HG02588 (cell line): ENCODE data around the gene CHRNA4.

Source experiments
- ATAC-seq: cut with Tn5 transposase; IDR thresholded peaks from one replicate; pipeline ENCODE4 v1.9.1; 2021; ENCODE audit warnings: mild to moderate bottlenecking, moderate library complexity; ENCODE audit not compliant: unreplicated experiment

Gene CHRNA4

DNA sequence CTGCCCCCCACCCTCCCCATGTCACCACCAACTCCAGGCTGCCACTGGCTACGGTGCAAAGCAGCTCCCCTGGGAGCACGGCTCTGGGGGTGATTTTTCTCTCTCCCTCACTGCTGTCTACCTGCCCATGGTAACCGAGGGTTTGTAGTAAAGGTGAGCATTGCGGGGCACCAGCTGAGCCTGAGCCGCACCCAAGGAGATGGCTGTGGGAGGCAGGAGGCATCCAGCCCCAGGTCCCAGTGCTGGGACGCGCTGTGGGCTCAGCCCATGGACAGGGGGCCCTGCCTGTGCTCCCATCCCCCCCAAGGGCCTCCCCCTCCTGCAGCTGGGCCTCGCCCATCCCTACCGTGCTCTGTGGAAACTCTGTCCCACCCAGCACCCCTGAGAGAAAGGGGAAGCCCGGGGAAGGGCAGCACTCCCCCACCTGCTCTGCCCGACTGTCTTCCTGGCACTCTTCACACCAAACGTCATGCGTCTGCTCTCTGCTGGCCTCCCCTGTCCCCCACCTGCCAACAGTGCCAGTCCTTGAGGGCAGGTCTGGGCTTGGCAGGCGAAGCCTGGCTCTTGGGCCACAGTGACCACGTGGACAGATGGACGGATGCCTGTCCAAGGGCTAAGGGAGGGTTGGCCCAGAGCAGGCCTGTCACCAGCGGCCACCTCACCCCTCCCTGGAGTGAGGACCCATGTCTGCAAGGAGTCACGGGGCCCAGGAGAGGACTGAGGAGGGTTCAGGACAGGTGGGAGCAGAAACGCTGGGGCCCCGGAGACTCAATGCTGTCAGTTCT lies 3.8 kb upstream of the CHRNA4 start:
- ATAC-seq: no peak

DNA sequence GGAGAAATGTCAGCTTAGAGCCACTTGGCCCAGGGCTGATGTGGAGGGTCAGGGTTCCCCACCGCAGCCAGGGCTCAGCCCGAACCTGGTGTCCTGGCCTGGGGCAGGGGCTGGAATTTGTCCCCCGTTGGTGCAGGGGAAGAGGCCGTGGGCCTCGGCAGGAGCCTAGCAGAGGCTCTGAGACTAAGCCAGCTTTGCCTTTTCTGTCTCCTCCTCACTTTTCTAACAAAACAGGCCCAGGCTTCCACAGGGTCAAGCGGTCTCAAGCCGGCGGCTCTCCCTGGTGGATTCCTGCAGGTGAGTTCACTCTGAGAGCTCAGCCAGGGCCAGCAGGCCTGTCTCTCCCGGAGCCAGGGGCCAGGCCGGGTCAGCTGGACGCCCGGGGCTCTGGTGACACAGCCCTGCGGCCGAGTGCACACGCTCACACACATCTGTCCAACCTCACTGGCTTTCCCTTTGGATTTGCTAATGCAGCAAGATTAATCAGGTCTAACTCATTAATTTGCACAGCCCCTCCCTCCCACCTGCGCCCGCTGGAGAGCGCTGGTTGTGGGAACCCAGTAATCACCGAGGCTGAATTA lies 2.9 kb upstream of the CHRNA4 start:
- ATAC-seq: no peak

DNA sequence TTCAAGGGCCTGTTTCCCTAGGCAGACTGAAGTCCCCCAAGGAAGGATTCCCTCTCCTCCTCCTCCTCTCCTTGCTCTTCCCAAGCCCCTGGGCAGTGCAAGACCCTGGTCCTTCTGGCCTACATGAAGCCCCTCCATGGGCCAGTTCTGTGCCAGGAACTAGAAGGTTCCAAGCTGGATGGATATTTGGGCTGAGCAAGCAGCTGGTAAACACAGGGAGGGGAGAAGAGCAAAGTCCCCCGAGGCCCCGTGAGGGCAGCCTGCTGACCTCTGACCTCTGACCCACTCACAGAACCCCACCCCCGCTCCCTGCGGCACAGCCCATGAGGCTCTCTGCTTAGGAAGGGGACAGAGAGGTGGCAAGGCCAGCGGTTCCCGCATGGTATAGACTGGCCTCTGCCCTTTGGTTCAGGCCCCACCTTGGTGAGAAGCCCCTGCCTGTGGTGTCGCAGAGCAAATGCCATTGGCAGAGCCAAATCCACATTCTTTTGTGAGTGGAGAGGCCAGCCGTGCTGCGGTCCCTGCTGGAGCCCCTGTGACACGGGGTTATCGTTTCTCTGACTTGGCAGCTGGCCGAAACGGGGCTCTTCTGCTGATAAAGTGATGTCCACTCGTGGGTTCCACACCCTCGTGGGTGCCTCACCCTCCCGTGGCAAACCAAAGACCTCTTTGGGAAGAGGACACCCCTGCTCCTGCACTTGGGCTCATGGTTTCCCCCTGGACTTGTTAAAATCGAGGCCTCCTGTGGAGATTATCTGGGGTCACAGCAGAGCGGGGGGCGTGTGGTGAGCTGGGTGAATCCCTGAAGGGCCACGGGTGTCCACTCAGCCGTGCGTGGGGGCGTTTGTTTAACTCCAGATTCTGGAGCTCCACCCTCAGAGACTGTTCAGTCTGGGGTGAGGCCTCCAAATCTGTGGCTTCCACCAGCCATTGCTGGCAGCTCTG lies 2.1 kb upstream of the CHRNA4 start:
- ATAC-seq: no peak

DNA sequence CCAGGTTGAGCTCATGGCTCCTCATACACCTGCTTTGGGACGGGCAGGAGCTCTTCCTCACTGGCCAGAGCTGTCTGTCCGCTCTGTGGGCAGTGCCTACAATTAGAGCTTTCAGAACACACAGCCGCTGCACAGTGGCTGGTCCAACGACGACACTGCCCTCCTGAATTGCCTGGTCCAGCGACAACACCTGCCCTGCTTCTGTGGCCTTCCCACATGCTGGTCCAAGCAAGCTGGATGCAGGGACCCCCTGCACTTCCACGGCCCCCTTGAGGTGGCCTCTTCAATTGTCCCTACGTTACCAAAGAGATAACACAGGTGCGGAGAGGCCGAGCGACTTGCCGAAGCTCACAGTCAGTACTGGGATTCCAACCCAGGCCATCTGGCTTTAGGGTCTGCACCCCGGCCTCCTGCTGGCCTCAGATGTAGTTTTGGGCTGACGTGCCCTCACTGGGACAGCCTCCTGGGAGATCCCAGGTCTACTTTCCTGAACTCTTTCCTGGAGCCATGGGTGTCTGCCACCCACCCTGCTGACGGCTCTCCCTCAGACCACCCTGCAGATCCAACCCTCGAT lies 1.4 kb upstream of the CHRNA4 start:
- ATAC-seq: no peak

DNA sequence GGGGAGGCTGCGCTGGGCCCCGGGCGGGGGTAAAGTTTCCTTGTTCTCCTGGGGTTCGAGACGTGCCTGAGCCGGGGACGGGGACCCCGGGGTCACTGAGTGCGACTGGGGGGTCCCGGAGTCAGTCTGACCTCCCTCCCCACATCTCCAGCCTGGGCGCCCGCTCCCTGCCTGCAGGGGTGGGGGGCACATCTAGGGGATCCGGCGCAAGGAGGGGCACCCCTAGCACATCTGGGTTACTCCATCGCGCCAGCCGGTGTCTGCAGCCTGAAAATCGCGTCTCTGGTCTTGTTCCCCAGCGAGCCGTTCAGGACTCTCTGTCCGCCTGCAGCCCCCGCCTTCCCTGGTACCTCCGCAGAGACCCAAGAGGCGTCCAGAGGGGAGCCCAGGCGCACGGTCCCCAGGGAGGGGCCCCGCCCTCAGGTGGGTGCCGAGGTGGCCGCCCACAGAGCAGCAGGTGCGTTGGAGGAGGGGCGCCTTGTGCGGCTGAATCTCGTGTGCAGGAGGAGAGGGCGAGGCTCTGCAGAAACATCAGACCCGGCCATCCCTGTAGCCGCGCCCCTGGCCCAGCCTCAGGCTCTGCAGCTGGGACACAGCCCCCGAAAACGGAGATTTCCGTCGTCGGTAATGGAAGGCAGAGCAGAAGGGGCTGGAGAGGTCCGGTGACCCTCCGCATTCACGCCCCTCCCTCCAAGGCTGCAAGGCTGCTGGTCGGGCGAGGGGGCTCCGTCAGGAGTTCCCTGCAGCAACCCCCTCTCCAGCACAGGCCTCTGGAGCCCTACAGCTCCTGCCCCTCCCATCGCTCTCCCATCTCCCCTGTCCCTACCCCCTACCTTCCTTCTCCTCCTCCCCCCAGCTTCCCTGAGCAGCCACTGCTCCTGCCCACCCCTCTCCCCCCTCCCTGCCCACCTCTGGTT lies 628 bp upstream of the CHRNA4 start:
- no peak for ATAC-seq

DNA sequence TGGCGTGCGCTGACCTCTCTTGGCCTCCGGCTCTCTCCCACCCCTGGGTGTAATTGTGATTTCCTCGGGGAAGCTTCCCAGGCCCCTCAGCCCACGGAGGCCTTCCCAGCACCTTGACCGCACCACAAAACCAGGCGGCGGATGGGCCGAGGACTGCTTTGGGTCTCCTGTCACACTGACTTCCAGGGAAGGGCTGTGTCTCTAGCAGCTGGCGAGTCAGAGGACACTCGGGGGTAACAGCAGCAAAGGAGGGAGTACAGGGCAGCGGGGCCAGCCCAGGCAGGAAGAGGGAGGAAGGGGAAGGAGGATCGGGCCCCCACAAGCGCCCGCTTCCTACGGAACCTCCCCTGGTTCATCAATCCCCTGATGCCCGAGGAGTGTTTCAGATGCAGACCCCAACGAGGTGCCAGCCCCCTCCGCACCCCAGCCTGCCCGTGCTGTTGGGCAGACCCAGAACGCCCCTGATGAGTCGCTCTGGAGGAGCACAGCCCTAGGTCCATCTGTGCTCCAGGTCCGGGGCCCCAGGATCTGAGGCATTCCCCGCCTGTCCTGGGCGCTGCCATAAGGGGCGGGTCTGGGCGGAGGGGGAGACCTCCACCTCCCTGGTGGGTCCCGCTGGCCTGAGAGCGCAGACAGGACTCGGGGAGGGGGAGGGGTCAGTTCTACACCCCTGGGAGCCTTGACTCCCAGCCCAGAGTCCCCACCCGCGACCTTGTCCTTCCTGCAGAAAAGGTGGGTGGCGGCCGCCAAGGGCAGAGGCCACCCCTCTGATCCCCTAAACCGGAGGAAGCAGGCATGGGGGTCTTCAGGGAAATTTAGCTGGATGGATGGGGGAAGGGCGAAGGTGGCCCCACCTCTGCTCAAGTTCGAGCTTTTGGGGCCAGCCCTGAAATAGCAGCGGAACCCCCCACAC lies 956 bp downstream of the CHRNA4 start:
- ATAC-seq: no peak

DNA sequence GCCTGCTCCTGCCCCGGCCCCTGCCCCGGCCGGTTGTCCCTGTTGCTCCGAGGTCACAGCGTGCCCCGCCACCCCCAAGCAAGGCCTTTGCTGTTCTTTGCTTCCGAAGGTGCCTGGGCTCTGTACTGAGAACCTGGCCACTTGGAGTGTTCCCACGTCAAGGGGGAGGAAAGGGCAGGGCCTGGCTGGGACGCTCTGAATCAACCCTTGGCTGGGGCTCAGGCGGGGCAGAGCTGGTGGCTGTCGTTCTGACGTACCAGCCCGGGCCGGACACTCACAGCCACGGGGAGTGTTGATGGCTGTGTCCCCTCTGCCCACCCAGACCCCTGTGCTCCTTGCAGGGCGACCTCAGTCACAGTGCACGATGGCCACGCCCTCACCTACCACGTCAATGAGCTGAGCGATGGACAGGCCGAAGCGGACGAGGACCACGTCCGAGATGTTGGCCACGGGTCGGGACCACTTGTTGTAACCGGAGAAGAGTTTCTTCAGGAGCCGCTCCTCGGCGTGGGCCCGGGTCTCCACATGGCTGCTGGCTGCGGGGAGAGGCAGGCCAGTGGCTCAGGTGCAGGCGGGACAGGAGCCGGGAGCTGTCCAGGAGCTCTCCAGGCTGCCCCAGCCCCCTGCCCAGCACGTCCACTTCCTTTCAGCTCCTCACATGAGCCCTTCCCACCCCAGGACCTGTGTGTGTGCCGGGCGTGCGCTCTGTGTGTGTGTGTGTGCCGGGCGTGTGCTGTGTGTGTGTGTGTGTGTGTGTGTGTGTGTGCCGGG lies 1.8 kb downstream of the CHRNA4 start:
- ATAC-seq: no peak

DNA sequence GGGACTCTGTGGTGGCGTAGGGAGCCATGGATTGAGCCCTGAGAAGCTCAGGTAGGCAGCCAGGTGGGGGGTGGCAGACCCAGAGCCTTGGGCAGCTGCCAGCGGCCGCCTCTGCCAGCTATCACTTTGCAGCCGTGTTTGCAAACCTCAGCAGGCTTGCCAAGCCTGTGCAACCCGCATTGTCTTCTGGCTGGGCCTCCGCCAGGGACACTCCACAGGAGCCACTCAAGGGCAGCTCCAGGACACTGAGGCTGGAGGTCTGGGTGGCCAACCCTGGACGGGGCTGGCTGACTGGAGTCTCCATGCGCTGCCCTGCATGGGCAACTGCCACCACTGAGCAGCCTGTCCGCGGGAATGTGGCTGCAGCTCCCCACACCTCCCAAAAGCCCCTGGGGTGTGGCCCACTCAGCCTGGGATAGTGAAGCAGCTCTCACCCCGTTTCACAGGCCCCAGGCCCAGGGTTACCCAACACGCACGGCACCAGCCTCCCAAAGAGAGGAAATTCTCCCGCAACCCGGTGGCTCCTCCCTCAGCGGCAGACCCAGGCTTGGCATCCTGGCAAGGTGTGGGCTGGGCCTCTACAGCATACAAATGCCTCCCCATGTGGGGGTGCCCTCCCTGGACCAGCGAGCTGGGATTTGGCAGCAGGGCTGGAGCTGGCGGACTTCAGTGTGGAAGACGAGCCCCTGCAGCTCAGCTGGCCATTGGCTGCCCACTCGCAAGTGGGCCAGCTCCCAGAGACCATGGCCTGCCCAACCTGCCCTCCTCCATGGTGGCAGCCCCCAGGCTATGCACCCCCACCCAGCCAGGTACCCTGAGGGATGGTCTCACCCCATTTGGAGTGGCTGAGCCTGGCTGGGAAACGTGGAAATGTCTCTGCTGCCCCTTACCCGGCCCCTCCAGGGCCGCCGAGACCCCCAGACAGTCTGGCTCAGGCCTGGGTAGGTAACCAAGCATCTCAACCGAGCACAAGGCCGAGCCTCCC lies 2.9 kb downstream of the CHRNA4 start:
- ATAC-seq: no peak

DNA sequence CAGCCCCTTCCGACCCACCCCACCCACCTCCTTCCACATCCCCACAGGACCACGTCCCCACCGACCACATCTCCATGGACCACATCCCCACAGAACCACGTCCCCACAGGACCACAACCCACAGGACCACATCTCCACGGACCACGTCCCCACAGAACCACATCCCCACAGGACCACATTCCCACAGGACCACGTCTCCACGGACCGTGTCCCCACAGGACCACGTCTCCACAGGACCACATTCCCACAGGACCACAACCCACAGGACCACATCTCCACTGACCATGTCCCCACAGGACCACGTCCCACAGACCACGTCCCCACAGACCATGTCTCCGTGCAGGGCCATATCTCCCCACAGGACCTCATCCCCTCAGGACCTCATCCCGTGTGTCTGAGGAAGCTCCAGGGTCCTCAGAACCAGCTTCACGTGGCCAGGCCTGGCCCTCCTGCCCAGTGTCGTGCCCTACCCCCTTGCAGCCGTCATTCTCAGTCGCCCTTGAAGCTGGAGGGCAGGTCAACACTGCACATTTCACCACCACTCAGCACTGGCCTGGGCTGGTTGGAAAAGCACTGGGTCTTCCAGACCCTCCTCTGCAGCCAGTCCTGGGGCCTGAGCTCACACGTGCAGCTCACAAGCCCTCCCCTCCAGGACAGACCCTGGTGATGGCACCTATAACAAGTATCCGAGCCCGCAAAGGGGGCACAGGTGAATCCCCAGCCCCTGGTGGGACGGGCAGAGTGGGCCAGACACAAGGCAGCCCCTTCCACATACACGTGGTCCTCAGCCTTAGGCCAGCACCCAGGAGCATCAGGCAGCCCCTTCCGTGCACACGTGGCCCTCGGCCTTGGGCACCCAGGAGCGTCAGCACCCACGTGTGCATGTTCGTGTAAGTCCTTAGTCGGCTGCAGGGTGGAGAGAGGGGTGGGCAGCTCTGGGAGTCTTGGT lies 3.9 kb downstream of the CHRNA4 start:
- no peak for ATAC-seq

DNA sequence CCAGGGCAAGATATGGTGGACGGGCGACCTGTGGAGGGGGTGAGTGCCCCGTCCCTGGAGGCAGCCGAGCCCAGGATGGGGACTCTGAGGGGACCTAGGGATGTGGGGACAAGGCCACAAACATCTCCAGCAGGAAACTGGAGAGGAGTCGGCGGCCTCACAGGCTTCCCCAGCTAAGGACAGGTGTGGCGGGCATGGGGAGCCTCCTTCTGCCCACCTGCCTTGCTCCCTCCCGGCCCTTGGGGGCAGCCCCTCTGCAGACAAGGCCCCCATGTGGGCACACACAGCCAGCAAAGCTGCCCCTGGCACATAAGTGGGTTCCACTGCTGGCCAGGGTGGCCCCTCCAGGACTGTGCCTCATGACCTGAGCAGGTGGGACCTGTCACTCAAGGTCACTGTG lies 4.6 kb downstream of the CHRNA4 start:
- ATAC-seq: no peak

DNA sequence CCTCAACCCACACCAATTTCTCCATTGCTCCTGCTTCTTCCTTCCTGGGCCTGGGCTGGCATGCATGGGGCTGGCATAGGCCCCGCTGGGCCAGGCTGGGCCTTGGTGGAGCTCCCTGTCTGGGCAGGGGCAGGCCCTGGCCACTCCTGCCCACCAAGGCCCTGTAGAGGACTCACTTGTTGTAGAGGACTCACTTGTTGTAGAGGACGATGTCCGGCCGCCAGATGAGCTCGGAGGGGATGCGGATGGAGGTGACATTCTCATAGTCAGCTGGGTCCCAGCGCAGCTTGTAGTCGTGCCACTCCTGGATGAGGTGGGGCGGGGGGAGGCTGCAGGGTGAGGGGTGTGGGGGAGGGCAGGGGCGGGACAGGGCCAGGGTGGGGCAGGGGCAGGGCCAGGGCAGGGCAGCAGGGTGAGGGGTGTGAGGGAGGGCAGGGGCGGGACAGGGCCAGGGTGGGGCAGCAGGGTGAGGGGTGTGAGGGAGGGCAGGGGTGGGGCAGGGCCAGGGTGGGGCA lies 5.3 kb downstream of the CHRNA4 start:
- ATAC-seq: no peak

DNA sequence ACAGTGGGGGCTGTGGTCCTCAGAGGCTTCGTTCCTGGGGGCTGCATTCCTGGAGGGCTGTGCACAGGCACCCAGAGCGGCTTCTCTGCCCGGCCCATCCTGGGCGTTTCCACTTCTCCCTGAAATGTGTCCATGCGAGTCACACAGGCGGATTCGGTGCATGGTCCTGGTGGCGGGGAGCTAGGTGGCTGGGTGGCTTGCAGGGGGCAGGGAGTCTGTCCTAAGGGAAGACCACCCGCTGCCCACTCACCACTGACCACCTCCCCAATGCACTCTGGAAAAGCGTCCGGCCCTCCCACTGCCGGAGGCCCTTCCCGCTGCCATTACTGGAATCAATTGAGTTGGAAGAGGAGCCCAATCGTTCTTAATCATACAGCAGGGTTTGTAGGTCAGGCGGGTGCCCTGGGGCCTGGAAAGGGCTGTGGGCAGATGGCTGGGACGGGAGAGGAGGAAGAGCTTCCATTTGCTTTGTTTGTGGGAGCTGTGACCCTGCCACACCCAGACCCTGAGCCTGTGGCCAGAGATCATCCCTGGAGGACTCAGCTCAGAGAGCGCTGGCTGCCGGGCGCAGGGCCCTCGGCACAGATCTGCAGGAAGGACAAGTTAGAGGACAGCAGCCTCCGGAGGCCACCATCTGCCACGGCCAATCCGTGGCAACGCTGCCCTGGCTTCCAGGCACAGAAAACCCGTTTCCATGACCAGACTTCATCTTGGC lies 6.4 kb downstream of the CHRNA4 start:
- ATAC-seq: no peak

DNA sequence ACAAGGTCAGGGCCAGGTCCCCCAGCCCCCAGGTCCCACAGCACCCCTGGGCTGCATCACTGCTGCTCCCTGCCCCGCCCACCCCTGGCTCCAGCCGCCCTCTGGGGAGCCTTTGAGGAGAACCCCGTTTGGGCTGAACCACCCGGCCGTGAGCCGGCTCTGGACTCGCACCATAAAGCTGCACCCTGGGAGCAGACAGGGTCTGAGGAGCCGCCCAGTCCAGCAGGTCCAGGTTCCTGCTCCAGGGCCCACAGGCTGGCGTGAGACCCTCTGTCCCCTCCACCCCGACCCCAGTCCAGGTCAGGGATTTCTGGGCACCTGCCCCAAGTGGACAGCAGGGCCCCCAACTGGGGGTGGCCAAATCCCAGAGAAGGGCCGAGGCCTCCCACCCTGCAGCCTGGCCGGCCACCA lies 8.3 kb downstream of the CHRNA4 start:
- no peak for ATAC-seq

DNA sequence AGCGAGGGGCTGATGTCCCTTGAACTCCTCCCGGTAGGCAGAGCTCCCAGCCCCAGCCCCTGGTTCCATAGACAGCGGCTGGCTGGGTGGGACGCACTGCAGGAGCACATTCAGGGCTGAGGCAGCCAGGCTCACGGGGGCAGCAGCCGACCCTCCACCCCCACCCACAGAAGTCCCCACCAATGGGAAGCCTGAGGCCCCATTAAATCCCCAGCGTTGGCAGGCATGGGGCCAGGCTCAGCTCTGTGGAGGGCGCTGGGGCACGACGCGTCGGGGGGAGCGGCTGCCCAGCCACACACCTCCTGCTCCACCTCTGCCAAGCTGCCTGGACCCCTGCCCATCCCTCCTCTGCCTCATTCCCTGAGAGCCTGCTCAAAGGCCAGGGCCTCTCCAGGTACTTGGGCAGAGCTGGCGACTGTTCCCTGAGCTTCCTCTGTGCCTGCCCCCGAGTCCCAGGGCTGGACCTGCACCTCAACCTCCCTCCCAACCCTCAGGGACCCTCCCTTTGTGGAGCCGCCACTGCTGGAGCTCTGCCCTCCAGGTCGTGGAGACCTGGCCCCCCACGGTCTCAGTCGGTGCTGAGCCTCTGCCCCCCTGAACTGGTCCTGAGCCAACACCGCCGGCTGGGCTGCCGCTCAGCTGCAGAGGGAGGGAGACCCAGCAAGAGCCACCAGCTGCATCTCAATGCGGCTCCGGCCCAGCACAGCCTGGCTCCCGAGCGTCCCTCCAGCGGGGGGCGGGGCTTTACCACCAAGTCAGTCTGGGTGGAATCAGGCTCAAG lies 9.1 kb downstream of the CHRNA4 start:
- no peak for ATAC-seq

DNA sequence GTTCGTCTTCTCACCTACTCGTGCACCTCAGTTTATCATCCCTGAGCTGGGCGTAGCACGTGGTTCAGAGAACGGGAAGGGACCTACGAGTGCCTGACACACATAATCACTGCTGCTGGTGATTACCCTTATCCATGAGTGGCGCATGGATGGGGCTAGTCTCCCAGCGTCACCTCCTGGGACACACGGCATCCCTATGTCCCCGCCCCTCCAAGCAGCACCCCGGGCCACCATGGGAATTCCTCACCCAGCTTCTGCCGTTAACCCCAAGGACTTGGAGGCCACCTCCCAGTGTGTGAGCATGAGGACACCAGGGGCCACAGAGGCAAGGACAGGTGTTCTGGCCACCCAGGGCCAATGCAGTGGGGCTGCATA lies 9.8 kb downstream of the CHRNA4 start:
- ATAC-seq: no peak
